HEK293 (cell line): ENCODE data around the gene DPM1.

Experiments used
- CTCF ChIA-PET: fragments of 350-600 bp; formaldehyde crosslinking; extraction: SDS; loops from one replicate; lab custom pipeline; 2021; ENCODE audit warnings: antibody characterized with exemption; lab: Yijun Ruan, JAX
- POLR2A ChIA-PET: fragments of 300-600 bp; formaldehyde crosslinking; extraction: SDS; loops from one replicate; lab custom pipeline; 2020; ENCODE audit warnings: antibody characterized with exemption, inconsistent platforms; lab: Yijun Ruan, JAX
- H3K27ac ChIP-seq: fragments of 200-500 bp; sonication (Bioruptor generic); 2 replicates; pipeline ENCODE4 v1.5.1; 2014; ENCODE audit warnings: low read depth, low read length, control low read depth, inconsistent platforms; ENCODE audit errors: extremely low read depth
- H3K36me3 ChIP-seq, 2 experiments: fragments of 200-500 bp in 1 of 2; sonication (Bioruptor generic) in 1 of 2; 1 replicate in 1 of 2; 2 replicates in 1 of 2; pipeline ENCODE4 v1.5.1; 2014 to 2017; ENCODE audit warnings: inconsistent platforms in 2 of 2, low read length in 2 of 2; ENCODE audit not compliant: control insufficient read depth in 2 of 2, insufficient read depth in 1 of 2
- H3K4me1 ChIP-seq: fragments of 200-500 bp; sonication (Bioruptor generic); 2 replicates; pipeline ENCODE4 v1.5.1; 2014; ENCODE audit warnings: mild to moderate bottlenecking, low read length, inconsistent platforms; ENCODE audit not compliant: control insufficient read depth, insufficient read depth
- H3K4me3 ChIP-seq: 2 replicates; pipeline ENCODE4 v1.5.1; 2011; ENCODE audit warnings: low read depth, mild to moderate bottlenecking, control low read depth, low read length, moderate library complexity
- H3K9me3 ChIP-seq: fragments of 200-500 bp; sonication (Bioruptor generic); 2 replicates; pipeline ENCODE4 v1.5.1; 2014; ENCODE audit warnings: low read depth, low read length, inconsistent platforms; ENCODE audit not compliant: control insufficient read depth, insufficient read depth
- BCL11A ChIP-seq: fragments of 450-650 bp; formaldehyde crosslinking; IDR thresholded peaks from 2 replicates; pipeline ENCODE4 v1.5.1; 2016; ENCODE audit warnings: low read depth, missing biosample characterization, missing genetic modification characterization
- BCL11B ChIP-seq: fragments of 450-650 bp; formaldehyde crosslinking; IDR thresholded peaks from 2 replicates; pipeline ENCODE4 v1.5.1; 2016; ENCODE audit warnings: low read depth, missing biosample characterization, missing genetic modification characterization
- FEZF1 ChIP-seq: fragments of 450-650 bp; formaldehyde crosslinking; IDR thresholded peaks from 2 replicates; pipeline ENCODE4 v1.5.1; 2016; ENCODE audit warnings: missing biosample characterization, missing genetic modification characterization
- KLF1 ChIP-seq: fragments of 450-650 bp; formaldehyde crosslinking; IDR thresholded peaks from 2 replicates; pipeline ENCODE4 v1.5.1; 2016; ENCODE audit warnings: missing biosample characterization, missing genetic modification characterization
- KLF10 ChIP-seq: fragments of 450-650 bp; IDR thresholded peaks from 2 replicates; pipeline ENCODE4 v1.5.1; 2018; ENCODE audit warnings: missing biosample characterization, mild to moderate bottlenecking, missing genetic modification characterization
- KLF8 ChIP-seq: fragments of 450-650 bp; formaldehyde crosslinking; IDR thresholded peaks from 2 replicates; pipeline ENCODE4 v1.5.1; 2016; ENCODE audit warnings: missing biosample characterization, missing genetic modification characterization
- MEIS1 ChIP-seq: sonication (generic); formaldehyde crosslinking; IDR thresholded peaks from 2 replicates; pipeline ENCODE4 v1.8.1; 2022; ENCODE audit warnings: missing genetic modification reagents, mild to moderate bottlenecking, borderline replicate concordance
- MYNN ChIP-seq: fragments of 450-650 bp; formaldehyde crosslinking; IDR thresholded peaks from 2 replicates; pipeline ENCODE4 v1.5.1; 2016; ENCODE audit warnings: missing biosample characterization, missing genetic modification characterization, borderline replicate concordance
- OSR2 ChIP-seq: fragments of 450-650 bp; formaldehyde crosslinking; IDR thresholded peaks from 2 replicates; pipeline ENCODE4 v1.5.1; 2016; ENCODE audit warnings: missing biosample characterization, missing genetic modification characterization
- OVOL3 ChIP-seq: fragments of 450-650 bp; formaldehyde crosslinking; IDR thresholded peaks from 2 replicates; pipeline ENCODE4 v1.5.1; 2016; ENCODE audit warnings: missing biosample characterization, missing genetic modification characterization
- PRDM1 ChIP-seq: fragments of 450-650 bp; formaldehyde crosslinking; IDR thresholded peaks from 2 replicates; pipeline ENCODE4; 2016; ENCODE audit warnings: missing biosample characterization, missing genetic modification characterization
- REPIN1 ChIP-seq: fragments of 450-650 bp; formaldehyde crosslinking; IDR thresholded peaks from 2 replicates; pipeline ENCODE4 v1.5.1; 2017; ENCODE audit warnings: missing biosample characterization, missing genetic modification characterization, low read depth
- ZBTB20 ChIP-seq: fragments of 450-650 bp; formaldehyde crosslinking; IDR thresholded peaks from 2 replicates; pipeline ENCODE4 v1.5.1; 2016; ENCODE audit warnings: missing biosample characterization, missing genetic modification characterization
- ZNF140 ChIP-seq: fragments of 450-650 bp; formaldehyde crosslinking; IDR thresholded peaks from 2 replicates; pipeline ENCODE4 v1.5.1; 2016; ENCODE audit warnings: missing biosample characterization, missing genetic modification characterization
- ZNF221 ChIP-seq: fragments of 450-650 bp; formaldehyde crosslinking; IDR thresholded peaks from 2 replicates; pipeline ENCODE4 v1.5.1; 2017; ENCODE audit warnings: missing biosample characterization, missing genetic modification characterization, borderline replicate concordance
- ZNF248 ChIP-seq: fragments of 450-650 bp; formaldehyde crosslinking; IDR thresholded peaks from 2 replicates; pipeline ENCODE4 v1.5.1; 2017; ENCODE audit warnings: missing biosample characterization, missing genetic modification characterization
- ZNF350 ChIP-seq: fragments of 450-650 bp; formaldehyde crosslinking; IDR thresholded peaks from 2 replicates; pipeline ENCODE4 v1.5.0; 2017; ENCODE audit warnings: missing biosample characterization, mild to moderate bottlenecking, missing genetic modification characterization
- ZNF521 ChIP-seq: fragments of 450-650 bp; formaldehyde crosslinking; IDR thresholded peaks from 2 replicates; pipeline ENCODE4 v1.5.1; 2017; ENCODE audit warnings: missing biosample characterization, mild to moderate bottlenecking, missing genetic modification characterization
- ZNF555 ChIP-seq: fragments of 450-650 bp; formaldehyde crosslinking; conservative IDR thresholded peaks from 2 replicates; pipeline ENCODE4 v1.5.1; 2017; ENCODE audit warnings: missing biosample characterization, mild to moderate bottlenecking, missing genetic modification characterization, inconsistent platforms
- ZNF600 ChIP-seq: fragments of 450-650 bp; formaldehyde crosslinking; IDR thresholded peaks from 2 replicates; pipeline ENCODE4 v1.5.1; 2016; ENCODE audit warnings: missing biosample characterization, missing genetic modification characterization
- ZNF624 ChIP-seq: fragments of 450-650 bp; formaldehyde crosslinking; IDR thresholded peaks from 2 replicates; pipeline ENCODE4 v1.5.1; 2017; ENCODE audit warnings: missing biosample characterization, missing genetic modification characterization
- ZNF76 ChIP-seq: fragments of 450-650 bp; formaldehyde crosslinking; IDR thresholded peaks from 2 replicates; pipeline ENCODE4; 2016; ENCODE audit warnings: low read depth, missing biosample characterization, missing genetic modification characterization, borderline replicate concordance
- ZSCAN30 ChIP-seq: fragments of 450-650 bp; IDR thresholded peaks from 2 replicates; pipeline ENCODE4 v1.5.1; 2018; ENCODE audit warnings: missing biosample characterization, mild to moderate bottlenecking, missing genetic modification characterization, moderate library complexity
- TF ChIP-seq, protein P1 (sequence below): fragments of 450-650 bp; formaldehyde crosslinking; IDR thresholded peaks from 2 replicates; pipeline ENCODE4 v1.5.1; 2016; ENCODE audit warnings: missing biosample characterization, missing genetic modification characterization
- TF ChIP-seq, protein P2 (sequence below): fragments of 450-650 bp; formaldehyde crosslinking; IDR thresholded peaks from 2 replicates; pipeline ENCODE4 v1.5.1; 2017; ENCODE audit warnings: missing biosample characterization, mild to moderate bottlenecking, missing genetic modification characterization, moderate library complexity
- TF ChIP-seq, protein P3 (sequence below): fragments of 450-650 bp; formaldehyde crosslinking; IDR thresholded peaks from 2 replicates; pipeline ENCODE4 v1.5.1; 2016; ENCODE audit warnings: missing biosample characterization, missing genetic modification characterization
- TF ChIP-seq, protein P4 (sequence below): fragments of 450-650 bp; formaldehyde crosslinking; IDR thresholded peaks from 2 replicates; pipeline ENCODE4 v1.5.1; 2016; ENCODE audit warnings: missing biosample characterization, missing genetic modification characterization

Gene DPM1

DNA sequence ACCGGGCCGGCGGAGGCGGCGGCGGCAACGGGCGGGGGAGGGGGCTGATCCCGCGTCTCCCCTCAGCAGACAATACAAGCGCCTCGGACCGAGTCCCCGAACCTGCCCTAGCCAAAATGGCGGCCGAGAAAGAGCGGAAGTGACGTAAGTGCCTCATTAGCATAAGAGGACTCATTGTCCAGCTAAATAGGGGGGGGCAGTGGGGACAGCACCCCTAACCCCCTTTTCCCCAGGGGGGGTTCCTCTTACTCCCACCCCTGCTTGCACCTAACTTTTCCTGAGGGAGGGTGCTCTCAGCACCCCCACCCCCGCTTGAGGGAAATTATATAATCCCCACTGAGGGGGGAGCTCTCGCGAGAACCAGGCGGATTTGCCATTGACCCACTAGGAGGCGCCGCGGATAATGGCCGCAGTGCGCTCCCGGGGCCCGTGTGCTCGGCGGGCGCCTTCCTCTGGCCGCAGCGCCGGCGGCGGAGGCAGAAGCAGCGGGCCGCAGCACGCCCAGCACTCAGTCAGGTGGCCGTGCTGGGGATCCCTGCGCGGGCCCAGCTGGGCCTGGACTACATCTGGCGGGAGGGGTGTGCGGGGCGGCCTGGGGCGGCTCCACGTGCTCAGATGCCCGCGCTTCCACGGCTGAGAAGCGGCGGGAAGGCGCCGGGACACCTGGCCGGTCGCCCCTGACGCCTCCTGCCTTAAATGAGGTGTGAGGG is 26.9 kb downstream of the DPM1 start, which contains the start of gene ADNP (continued):
- TF ChIP-seq, protein P1, sequence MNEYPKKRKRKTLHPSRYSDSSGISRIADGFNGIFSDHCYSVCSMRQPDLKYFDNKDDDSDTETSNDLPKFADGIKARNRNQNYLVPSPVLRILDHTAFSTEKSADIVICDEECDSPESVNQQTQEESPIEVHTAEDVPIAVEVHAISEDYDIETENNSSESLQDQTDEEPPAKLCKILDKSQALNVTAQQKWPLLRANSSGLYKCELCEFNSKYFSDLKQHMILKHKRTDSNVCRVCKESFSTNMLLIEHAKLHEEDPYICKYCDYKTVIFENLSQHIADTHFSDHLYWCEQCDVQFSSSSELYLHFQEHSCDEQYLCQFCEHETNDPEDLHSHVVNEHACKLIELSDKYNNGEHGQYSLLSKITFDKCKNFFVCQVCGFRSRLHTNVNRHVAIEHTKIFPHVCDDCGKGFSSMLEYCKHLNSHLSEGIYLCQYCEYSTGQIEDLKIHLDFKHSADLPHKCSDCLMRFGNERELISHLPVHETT (tag by site-specific recombination), result no peak
- no peak for TF ChIP-seq PRDM1 (tag by site-specific recombination)
- TF ChIP-seq ZNF76 (tag by site-specific recombination), result 0 out of 2 replicates have a peak, but pooled peaks have one; percentile 39
- TF ChIP-seq ZNF221, result no peak
- no peak for TF ChIP-seq REPIN1
- no peak for TF ChIP-seq OSR2 (tag by site-specific recombination)
- TF ChIP-seq BCL11B (tag by site-specific recombination), result no peak
- no peak for TF ChIP-seq ZNF140
- no peak for TF ChIP-seq ZNF248
- TF ChIP-seq FEZF1, result no peak
- TF ChIP-seq BCL11A (tag by site-specific recombination), result peak; percentile 76; the same call in 1 of the 2 replicates
- no peak for TF ChIP-seq ZNF555 (tag by site-specific recombination)

DNA sequence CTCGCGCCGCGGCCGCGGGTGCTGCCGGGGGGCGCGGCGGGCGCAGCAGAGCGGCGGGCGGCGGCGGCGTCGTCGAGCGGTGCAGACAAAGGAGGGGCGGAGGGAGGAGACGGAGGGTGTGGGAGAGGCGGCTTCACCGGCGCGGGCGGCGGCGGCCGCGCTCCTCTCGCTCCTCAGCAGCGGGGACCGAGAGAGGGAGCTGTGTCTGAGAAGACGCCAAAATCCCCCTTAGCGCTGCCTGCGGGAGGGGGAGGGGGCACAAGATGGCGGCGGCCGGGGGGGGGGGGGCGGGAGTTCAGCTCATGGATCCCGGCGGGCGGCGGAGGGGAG is 27.4 kb downstream of the DPM1 start:
- peak overlapping the region; percentile 98 for H3K4me3 ChIP-seq
- H3K27ac ChIP-seq, result peak overlapping the region; percentile 91
- CTCF ChIA-PET, result interaction anchor here (1.1 to 3.1 kb wide), 6 partner anchors 11 to 140 kb away, joined by 4 to 33 read pairs (median 8); partner anchors contain the start of genes BCAS4, DPM1 and MOCS3
- H3K4me1 ChIP-seq, result no peaks in the 10 kb centered on the region
- H3K36me3 ChIP-seq, result peaks cover 27 to 73% of the 10 kb centered on the region in 2 experiments
- TF ChIP-seq OVOL3 (tag by site-specific recombination), result no peak
- TF ChIP-seq ZNF624 (tag by site-specific recombination), result no peak
- TF ChIP-seq MEIS1 (CRISPR knock-in tag), result no peak
- TF ChIP-seq, protein P2, sequence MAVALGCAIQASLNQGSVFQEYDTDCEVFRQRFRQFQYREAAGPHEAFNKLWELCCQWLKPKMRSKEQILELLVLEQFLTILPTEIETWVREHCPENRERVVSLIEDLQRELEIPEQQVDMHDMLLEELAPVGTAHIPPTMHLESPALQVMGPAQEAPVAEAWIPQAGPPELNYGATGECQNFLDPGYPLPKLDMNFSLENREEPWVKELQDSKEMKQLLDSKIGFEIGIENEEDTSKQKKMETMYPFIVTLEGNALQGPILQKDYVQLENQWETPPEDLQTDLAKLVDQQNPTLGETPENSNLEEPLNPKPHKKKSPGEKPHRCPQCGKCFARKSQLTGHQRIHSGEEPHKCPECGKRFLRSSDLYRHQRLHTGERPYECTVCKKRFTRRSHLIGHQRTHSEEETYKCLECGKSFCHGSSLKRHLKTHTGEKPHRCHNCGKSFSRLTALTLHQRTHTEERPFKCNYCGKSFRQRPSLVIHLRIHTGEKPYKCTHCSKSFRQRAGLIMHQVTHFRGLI (tag by site-specific recombination), result no peak
- no peak for TF ChIP-seq BCL11A (tag by site-specific recombination)
- TF ChIP-seq KLF8 (tag by site-specific recombination), result 0 out of 2 replicates have a peak, but pooled peaks have one; percentile 10
- H3K9me3 ChIP-seq, result no peaks in the 10 kb centered on the region
- POLR2A ChIA-PET, result interaction anchor here (0.6 to 5.9 kb wide), 17 partner anchors 11 to 733 kb away, joined by 3 to 35 read pairs (median 5); partner anchors contain the start of genes BCAS4, DPM1 and MOCS3

DNA sequence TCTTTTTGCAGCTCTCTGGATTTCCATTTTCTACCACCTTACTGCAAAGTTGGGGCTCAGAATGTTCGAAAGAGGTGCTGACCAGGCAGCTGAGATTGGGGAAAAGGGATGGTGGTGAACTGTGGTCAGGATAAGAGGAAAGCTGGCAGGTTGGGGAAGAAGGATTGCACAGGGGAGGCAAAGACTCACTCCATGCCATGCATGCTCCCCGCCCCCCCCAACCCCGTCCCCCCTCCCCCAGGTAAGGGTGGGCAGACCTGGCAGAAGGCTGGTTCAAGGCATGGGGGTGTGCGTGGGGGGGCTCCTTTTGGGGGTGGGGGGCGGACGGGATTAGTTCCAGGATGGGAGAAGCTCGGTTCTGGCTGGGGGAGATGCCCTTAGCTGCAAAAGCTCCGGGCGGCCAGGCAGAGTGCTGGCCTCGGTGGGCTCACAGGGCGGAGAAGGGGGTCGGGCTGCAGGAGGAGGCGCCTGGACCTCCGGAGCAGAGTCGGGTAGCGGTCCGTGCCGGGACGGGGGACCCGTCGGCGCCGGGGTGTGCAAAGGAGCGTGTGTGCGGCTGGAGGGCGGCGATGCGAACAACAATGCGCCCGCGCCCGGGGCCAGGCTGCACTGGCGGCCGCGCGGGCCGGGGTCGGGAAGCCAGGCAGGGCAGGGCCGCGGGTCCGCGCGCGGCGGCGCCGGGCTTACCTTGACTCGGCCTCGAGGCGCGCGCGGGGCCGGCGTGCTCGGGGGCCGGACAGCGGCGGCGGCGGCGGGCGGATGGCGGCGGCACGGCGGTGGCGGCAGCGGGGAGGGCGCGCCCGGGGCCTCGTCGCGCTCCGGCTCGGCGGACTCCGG is 28.0 kb downstream of the DPM1 start:
- peak overlapping the region; percentile 91 for H3K27ac ChIP-seq
- peak overlapping the region; percentile 98 for H3K4me3 ChIP-seq
- H3K4me1 ChIP-seq, result no peaks in the 10 kb centered on the region
- H3K36me3 ChIP-seq, result peaks cover 21 to 73% of the 10 kb centered on the region in 2 experiments
- POLR2A ChIA-PET, result interaction anchor here (0.6 to 5.9 kb wide), 15 partner anchors 10 to 815 kb away, joined by 3 to 35 read pairs (median 5); partner anchors contain the start of genes BCAS4, DPM1 and MOCS3
- H3K9me3 ChIP-seq, result no peaks in the 10 kb centered on the region
- CTCF ChIA-PET, result interaction anchor here (0.6 to 3.6 kb wide), 32 partner anchors 11 to 635 kb away, joined by 3 to 36 read pairs (median 4); partner anchors contain the start of genes BCAS4, DPM1 and MOCS3
- TF ChIP-seq, protein P3, sequence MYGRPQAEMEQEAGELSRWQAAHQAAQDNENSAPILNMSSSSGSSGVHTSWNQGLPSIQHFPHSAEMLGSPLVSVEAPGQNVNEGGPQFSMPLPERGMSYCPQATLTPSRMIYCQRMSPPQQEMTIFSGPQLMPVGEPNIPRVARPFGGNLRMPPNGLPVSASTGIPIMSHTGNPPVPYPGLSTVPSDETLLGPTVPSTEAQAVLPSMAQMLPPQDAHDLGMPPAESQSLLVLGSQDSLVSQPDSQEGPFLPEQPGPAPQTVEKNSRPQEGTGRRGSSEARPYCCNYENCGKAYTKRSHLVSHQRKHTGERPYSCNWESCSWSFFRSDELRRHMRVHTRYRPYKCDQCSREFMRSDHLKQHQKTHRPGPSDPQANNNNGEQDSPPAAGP (tag by site-specific recombination), result no peak
- TF ChIP-seq, protein P4, sequence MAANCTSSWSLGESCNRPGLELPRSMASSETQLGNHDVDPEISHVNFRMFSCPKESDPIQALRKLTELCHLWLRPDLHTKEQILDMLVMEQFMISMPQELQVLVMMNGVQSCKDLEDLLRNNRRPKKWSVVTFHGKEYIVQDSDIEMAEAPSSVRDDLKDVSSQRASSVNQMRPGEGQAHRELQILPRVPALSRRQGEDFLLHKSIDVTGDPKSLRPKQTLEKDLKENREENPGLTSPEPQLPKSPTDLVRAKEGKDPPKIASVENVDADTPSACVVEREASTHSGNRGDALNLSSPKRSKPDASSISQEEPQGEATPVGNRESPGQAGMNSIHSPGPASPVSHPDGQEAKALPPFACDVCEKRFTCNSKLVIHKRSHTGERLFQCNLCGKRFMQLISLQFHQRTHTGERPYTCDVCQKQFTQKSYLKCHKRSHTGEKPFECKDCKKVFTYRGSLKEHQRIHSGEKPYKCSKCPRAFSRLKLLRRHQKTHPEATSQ (tag by site-specific recombination), result no peak
- no peak for TF ChIP-seq ZNF350 (tag by site-specific recombination)
- no peak for TF ChIP-seq MYNN (tag by site-specific recombination)
- TF ChIP-seq KLF1 (tag by site-specific recombination), result no peak
- peak; percentile 75; the same call in 1 of the 2 replicates for TF ChIP-seq ZNF600 (tag by site-specific recombination)
- TF ChIP-seq ZNF521, result no peak
- TF ChIP-seq KLF10 (tag by site-specific recombination), result no peak
- TF ChIP-seq ZBTB20 (tag by site-specific recombination), result peak; percentile 42; the same call in 1 of the 2 replicates
- no peak for TF ChIP-seq ZSCAN30 (tag by site-specific recombination)
